NK-92 treated with Interleukin-12 subunit alpha and Interleukin-12 subunit beta, amount 100 ng/mL, for 24 hours (cell line): ENCODE measurements around the gene LRRC74B.

Source experiments
- DNase-seq: peaks from one replicate; lab custom pipeline; 2025; lab: John Stamatoyannopoulos, UW

The LRRC74B gene

DNA sequence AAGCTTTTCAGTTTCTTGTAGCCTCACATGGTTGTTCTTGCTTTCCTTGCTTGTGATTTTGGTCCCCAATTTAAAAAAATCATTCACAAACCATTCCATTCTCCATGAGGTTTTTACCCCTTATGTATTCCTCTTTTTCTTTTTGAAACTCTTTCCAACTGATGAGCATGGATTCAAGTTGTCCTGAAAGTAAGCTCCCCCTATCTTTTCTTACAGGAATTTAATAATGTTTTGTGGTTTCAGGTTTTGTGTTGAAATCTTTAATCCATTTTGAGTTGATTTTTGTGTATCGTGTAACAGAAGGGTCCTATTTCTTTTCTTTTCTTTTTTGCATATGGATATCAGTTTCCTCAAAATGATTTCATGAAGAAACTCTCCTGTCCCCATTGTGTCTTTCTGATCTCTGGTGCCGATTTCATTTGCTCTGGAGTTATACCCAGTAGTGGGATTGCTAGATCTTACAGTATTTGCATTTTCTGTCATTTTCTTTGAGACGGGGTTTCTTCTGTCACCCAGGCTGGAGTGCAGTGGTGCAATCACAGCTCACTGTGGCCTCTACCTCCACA is 58.5 kb downstream of the LRRC74B start:
- no peak for DNase-seq

DNA sequence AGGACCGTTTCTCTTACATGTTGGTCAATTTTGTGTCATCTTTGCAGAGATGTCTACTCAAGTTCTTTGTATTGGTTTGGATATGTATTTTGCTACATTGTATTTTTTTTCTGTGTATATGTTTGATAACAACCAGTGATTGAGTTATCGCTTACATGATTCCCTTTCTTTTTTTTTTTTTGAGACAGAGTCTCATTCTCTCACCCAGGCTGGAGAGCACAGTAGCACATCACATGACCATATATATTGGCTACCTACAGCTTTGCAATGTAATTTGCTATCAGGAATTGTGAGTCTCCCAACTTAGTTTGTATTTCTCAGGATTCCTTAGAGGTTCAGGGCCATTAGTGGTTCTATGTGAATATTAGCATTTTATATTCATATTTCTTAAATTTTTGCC is 59.5 kb downstream of the LRRC74B start:
- DNase-seq: no peak

DNA sequence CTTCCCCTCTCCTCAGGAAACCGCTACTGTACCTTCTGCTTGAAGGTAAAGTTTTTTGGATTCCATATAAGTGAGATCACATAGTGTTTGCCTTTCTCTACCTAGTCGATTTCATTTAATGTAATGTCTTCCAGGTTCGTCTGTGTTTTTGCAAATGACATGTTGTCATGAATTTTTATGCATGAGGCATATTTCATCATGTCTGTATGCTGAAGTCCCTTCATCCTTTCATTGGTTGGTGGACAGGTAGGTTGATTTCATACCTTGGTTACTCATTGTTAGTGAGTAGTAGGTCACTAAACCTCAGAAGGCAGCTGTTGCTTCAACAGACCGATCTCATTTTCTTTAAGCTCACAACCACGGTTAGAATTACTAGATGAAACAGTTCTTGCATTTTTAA is 60.3 kb downstream of the LRRC74B start:
- DNase-seq: no peak

GRCh38 chr22:21108379-21109115 is 62.8 kb downstream of the LRRC74B start:
- DNase-seq: no peak
